HG03432 (cell line): ENCODE measurements around the gene ST6GAL2.

Experiments used
- ATAC-seq: cut with Tn5 transposase; IDR thresholded peaks from one replicate; pipeline ENCODE4 v1.9.1; 2021; ENCODE audit warnings: mild to moderate bottlenecking, moderate library complexity; ENCODE audit not compliant: unreplicated experiment

ST6GAL2 gene

DNA sequence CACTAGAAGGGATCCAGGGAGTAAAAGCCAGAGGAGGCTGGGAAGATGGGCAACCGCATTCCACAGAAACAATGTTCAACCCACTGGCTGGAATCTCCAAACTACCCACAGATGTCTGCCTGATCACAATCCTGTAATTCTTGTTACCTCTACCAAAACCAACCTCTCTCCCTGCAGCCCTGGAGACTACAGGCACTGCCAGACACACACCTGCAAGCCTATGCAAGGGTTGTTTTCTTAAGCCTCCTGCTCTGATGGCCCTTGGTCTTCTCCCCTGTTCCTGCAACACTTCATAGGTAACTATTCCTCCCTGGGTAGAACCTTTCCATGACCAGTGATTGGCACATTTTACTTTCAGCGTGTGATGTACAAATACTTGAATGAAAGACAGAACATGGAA lies 21.9 kb downstream of the ST6GAL2 start:
- no peak for ATAC-seq

GRCh38 chr2:106863387-106863786 lies 22.6 kb downstream of the ST6GAL2 start:
- no peak for ATAC-seq

- ATAC-seq: no peak
Observed at GRCh38 chr2:106859498-106859897, 26.5 kb downstream of the ST6GAL2 start.

DNA sequence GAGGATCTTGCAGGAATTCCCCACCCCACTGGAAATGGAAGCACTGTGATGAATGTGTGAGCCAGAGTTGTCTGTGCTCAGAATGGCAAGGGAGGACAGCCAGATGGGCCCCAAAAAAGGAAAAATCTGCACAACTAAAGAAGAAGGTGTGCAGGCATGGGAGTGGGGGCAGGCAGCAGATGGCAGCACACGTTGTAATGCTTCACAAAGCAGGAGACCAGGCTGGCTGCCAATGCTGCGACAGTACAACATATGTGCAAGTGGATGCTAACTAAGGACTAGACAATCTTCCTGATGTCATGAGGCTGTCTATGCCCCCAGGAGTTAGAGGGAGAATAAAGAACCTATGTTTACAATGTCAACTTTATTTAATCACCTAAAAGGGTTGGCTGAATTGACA lies 27.2 kb downstream of the ST6GAL2 start:
- no peak for ATAC-seq

DNA sequence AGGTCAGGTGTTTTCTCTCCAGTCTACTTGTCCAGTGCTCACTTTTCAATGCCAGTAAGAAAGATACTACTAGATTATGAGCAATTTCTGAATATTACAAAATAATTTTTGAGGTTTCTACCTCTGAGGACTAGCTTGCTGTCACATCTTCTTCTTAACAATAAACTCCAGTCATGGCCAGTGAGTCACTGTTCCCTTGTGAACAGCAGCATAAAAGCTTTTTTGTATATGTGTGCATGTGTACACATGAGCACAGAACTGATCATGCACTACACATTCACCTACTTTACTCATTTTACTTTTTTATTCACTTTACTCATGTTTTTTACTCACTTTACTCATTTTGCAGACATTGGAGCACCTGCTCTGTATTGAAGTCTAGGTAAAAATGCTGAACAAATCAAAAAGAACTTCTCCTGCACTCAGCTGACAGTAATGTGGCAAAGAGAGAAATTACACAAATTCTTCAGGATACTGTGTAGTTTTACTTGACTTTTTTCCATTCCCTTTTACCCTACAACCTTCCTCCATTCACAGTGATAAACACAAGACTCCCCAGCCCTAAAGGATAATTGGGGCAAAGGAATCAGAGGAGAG lies 28.0 kb downstream of the ST6GAL2 start:
- ATAC-seq: no peak

GRCh38 chr2:106853631-106854030 lies 32.3 kb downstream of the ST6GAL2 start:
- ATAC-seq: no peak

- ATAC-seq: no peak
Observed at GRCh38 chr2:106851881-106852501, 34.0 kb downstream of the ST6GAL2 start.

- no peak for ATAC-seq
Observed at GRCh38 chr2:106851087-106851874, 34.7 kb downstream of the ST6GAL2 start.

DNA sequence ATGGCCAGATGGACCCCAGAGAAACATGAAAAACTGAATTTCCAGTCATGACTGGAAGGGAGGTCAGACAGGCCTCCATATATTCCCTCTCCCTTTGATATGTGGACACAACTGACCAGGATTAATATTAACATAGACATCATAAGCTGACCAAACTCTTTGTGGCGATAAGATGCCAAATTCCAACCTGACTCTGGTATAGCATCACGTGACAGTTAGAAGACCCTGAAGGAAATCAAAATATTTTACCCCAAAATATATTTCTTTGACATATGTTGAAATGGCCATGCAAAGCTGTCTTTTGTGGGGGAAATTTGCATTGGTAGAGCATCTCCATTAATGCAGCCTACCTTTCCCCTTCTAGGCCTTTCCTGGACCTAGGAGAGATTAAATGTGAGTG lies 36.7 kb downstream of the ST6GAL2 start:
- no peak for ATAC-seq

DNA sequence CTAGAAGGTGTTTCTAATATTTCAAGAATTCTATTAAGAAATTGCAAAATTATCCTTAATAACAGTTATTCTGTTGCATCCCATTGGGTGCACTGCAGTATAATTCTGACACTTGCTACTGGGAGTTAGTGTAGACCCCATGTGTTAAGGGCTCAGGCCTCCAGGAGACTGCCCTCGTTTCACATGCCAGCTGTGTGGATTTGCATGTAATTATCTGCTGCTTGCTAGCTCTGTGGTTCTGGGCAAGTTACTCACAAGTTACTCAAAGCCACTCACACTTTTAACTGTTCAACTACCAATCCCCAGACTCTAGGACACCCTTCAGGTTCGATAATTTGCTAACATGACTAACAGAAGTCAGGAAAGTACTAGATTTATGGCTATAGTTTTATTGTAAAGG lies 38.6 kb downstream of the ST6GAL2 start:
- ATAC-seq: no peak

DNA sequence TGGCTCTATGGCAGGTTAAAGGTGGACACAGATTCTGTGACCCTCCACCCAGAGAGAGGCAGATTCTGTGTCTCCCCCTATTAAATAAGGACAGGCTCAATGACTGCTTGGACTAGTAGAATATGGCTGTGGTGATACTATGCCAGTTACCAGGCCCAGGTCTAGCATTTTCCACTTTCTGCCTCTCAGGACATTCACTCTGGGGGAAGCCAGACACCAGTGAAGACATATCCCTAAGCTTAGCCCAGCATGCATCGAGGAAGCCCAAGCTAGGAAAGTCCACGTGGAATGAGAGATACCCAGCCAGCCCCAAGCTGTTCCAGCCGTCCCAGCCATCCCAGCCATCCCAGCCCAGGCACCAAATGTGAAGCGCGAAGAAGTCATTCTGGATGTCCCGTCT lies 40.3 kb downstream of the ST6GAL2 start:
- ATAC-seq: no peak

DNA sequence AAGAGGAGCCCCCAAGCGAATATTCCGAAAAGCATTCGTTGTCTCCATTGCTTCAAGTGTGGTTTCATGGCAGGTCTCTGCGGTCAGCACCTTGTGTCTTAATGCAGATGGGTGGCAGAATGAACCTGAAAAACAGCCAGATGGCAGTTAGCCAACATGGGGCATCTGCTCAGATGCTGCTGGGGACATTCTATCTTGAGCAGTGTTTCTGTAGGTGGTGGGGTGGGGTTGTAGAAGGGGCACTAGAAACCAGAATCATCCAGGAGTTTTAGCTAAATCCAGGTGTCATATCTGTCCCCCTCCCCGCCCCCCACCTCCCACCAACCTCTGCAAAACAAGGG lies 42.1 kb downstream of the ST6GAL2 start:
- no peak for ATAC-seq

DNA sequence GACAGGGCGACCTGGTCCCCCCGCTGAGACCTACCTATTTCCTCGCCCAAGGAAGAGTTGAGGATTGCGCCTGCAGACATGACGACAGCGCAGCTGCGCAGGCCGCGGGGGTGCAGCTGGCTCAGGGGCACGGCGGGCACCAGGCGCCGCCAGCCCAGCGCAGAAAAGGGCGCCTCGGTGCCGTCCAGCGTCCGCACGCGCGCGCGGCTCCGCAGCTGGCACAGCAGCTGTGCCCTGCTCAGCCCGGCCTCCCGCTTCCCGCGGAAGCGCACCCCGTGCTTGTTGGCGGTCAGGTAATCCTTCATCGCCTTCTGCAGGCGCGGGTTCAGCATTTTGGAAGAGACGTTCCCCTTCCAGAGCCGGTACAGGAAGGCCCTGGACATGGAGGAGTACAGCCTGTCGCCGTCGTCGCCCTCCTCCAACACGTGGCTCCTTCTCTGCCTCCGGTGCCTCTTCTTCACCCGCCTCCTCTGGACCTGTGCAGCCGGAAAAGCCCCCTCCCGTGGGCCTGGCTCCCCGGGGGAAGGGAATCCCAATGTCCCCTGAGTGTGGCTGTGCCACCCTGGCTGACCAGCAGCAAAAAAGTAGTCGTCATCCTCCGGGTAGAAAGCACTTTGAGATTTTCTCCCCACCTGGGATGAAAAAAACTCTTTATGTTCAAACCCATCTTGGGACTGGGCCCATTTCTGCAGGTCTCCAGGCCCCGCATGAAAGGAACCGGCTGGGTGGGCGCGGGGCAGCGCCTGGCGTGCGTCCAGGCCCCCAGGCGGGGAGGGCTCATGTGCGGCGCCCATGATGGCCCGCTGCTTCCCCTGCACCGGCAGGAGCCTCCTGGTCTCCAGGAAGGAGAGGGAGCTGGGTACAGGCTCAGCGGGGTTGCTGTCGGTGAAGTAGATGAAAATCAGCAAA lies 42.7 kb downstream of the ST6GAL2 start:
- ATAC-seq: no peak

DNA sequence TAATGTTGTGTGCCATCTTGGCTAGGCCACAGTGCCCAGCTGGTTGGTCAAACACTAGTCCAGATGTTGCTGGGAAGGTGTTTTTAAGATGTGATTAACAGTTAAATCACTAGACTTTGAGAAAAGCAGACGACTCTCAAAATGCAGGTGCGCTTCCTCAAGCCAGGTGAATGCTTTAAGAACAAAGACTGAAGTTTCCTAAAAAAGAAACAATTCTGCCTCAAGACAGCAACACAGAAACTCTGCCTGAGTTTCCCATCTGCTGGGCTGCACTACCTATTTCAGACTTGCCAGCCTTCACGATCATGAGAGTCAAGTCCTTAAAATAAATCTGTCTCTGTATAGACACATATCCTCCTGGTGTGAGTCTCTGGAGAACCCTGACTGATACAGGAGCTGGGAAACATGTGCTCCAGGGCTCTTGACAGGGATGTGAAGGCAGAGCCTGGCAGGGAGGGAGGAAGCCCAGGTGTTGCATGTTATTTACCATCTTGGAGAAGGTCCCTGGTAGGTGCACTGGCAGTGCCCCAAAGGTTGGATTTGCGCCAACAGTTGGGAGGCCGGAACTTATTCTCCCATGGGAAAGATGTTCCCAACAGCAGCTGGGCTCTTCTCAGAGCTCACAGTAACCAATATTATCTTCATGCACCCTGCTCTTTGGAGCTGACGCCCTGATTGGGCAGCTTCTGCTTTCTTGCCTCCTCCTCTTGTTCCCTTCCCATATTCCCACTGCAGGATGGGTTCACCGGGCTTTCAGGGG lies 43.9 kb downstream of the ST6GAL2 start:
- ATAC-seq: no peak

DNA sequence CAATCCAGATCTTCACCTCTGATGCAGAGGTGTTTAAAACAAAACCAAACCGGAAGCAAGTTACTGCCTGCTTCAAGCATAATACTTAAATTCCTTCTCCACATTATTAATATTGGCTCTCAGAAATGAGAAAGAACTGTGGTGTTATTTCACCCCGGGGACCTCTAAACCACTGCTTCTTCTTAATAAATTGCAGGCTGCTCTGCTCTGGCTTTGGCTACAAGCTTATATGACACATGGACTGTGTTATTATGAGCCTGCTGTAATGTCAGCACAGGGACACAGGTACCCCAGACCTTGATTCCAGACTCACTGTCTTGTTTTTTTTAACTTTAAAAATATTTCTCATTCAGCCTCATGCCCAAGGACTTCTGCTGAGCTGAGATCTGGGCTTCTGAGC lies 45.1 kb downstream of the ST6GAL2 start:
- no peak for ATAC-seq

DNA sequence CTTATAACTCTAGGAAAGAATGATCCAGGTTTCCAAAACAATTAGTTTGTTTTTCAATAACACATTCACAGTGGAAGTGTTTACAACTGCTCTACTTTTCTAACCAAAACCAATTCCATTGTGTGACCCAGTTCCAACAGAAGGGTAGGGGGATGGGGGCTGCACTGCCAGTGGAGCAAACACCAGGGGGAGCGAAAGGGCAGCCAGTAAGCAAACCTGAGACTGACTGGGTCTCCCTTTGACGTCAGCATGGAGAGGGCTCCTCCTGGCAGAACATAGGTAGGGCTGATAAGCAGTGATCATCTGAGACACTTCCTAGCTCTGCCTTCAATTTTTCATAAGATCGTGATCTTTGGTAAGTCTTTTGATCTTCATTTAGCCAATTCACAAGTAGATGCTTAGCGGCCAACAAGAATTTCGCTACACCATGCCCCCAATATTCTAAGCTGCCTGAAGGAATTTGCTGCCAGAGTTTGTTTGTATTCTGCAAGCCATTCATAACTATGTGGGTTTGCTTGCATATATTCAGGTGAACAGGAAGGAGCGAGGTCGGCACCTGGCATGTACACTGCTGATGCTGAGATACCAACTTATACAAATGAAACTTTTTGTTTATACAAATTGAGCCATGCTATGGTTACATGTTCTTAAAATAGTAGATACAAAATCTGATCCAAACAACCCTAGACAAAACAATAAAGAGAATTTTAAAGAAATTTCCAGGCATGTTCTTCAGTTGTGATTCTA lies 45.9 kb downstream of the ST6GAL2 start:
- no peak for ATAC-seq

DNA sequence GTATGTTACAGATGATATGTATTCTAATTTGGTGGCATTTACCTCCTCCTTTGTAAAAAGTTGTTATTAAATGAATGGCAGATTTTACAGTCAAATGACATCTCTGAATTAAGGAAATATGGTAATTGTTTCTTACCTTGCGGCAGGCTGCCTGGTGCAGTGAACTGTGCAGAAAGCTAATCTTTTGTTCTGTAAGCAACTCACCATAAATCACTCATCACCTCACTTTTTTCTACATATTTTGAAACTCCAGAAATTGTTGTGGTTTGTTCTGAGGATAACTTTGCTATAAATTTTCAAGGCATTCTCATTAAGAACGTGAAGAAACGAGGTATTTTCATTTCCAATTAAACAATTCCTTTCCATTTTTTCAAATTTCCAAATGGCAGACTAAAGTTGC lies 52.7 kb downstream of the ST6GAL2 start:
- ATAC-seq: no peak

GRCh38 chr2:106831816-106832569 lies 54.0 kb downstream of the ST6GAL2 start:
- ATAC-seq: no peak

DNA sequence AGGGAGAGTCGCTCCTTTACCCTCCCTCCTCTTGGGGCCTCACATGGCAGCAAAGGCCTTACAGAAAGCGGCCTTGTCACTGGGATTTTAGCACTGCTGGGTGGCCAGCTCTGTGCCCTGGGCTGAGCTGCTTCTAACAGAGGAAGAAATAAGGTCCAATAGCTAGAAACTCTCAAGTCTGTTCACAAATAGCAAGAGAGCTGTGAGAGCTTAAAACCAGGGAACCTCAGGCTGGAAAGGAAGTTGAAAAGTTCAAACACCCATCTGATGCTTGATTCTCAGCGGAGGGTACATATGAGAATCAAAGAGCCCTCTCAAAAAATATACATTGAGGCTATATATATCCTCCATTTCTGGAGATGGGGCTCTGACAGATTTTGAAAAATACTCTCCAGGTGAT lies 54.7 kb downstream of the ST6GAL2 start:
- no peak for ATAC-seq
